Stimulated activated CD4-positive, alpha-beta T cell treated with anti-CD3 and anti-CD28 coated beads, Interleukin-4, amount 100 ng/mL, for 1 hour (primary cell): Measurements from ENCODE around the gene CDK2.
A peak's percentile ranks its signal among the peaks of the same experiment; 100 is the strongest.
"Not testable (repeated sequence)": the region's sequence is repeated elsewhere in the genome, so short reads cannot be mapped to it uniquely, and the experiment has no call there.

Experiments used
- DNase-seq: peaks from one replicate; pipeline ENCODE4 v3.0.0-alpha.2; 2020

Gene CDK2

GRCh38 chr12:55938826-55939501, 27.7 kb upstream of the CDK2 start:
- no peak for DNase-seq

GRCh38 chr12:55940065-55940732, 26.4 kb upstream of the CDK2 start:
- peak; percentile 78 for DNase-seq

GRCh38 chr12:55942055-55942454, 24.6 kb upstream of the CDK2 start:
- no peak for DNase-seq

GRCh38 chr12:55942577-55943136, 24.0 kb upstream of the CDK2 start:
- no peak for DNase-seq

- no peak for DNase-seq
These were observed 20.1 kb upstream of the CDK2 start for GRCh38 chr12:55946553-55946952.

- DNase-seq: no peak
These were observed 11.3 kb upstream of the CDK2 start for GRCh38 chr12:55955344-55955743.

GRCh38 chr12:55955800-55956508, 10.7 kb upstream of the CDK2 start:
- peak; percentile 53 for DNase-seq

- DNase-seq: no peak
These were observed 9.3 kb upstream of the CDK2 start for GRCh38 chr12:55957106-55957859.

GRCh38 chr12:55963760-55964159, 2.9 kb upstream of the CDK2 start:
- no peak for DNase-seq

GRCh38 chr12:55965240-55965639, 1.4 kb upstream of the CDK2 start:
- DNase-seq: no peak

- DNase-seq: no peak
These were observed 656 bp upstream of the CDK2 start, which contains the start of gene PMEL for GRCh38 chr12:55965941-55966407. Gene PMEL (minus strand): TSS chr12:55966042. CDS start chr12:55966011, 31 bp downstream.

- DNase-seq: no peak
These were observed 2.7 kb downstream of the CDK2 start for GRCh38 chr12:55969356-55969755.

GRCh38 chr12:55970775-55971174, 4.1 kb downstream of the CDK2 start:
- DNase-seq: no peak

GRCh38 chr12:55972042-55972441, 5.4 kb downstream of the CDK2 start:
- no peak for DNase-seq

- no peak for DNase-seq
These were observed 5.8 kb downstream of the CDK2 start for GRCh38 chr12:55972456-55972855.

- DNase-seq: no peak
These were observed 6.4 kb downstream of the CDK2 start for GRCh38 chr12:55972911-55973598.

- peak; percentile 94 for DNase-seq
These were observed 7.1 kb downstream of the CDK2 start, which contains the start of gene RAB5B for GRCh38 chr12:55973599-55974307. Gene RAB5B (plus strand): TSS chr12:55974078. CDS start chr12:55986961, 12,883 bp downstream.

- DNase-seq: peak; percentile 23
These were observed 7.7 kb downstream of the CDK2 start for GRCh38 chr12:55974308-55974730.

- DNase-seq: no peak
These were observed 11.8 kb downstream of the CDK2 start for GRCh38 chr12:55978393-55978792.

GRCh38 chr12:55979069-55979468, 12.4 kb downstream of the CDK2 start:
- DNase-seq: no peak

- DNase-seq: not testable (repeated sequence)
These were observed 15.3 kb downstream of the CDK2 start for GRCh38 chr12:55981882-55982281.
